DOHH2 (cell line): Measurements from ENCODE around the gene ANXA4.

Experiments used
- CTCF ChIP-seq: fragments of 200-600 bp; sonication (generic); IDR thresholded peaks from one replicate; pipeline ENCODE4 v1.5.1; 2014; ENCODE audit warnings: antibody characterized with exemption, mild to moderate bottlenecking, low read depth, low read length; ENCODE audit not compliant: poor library complexity, severe bottlenecking
- EZH2phosphoT487 ChIP-seq: fragments of 200-600 bp; sonication (generic); IDR thresholded peaks from 2 replicates; pipeline ENCODE4 v1.6.1; 2017; ENCODE audit warnings: borderline replicate concordance, mild to moderate bottlenecking, antibody characterized with exemption, low read length, moderate library complexity, mixed read lengths

DNA sequence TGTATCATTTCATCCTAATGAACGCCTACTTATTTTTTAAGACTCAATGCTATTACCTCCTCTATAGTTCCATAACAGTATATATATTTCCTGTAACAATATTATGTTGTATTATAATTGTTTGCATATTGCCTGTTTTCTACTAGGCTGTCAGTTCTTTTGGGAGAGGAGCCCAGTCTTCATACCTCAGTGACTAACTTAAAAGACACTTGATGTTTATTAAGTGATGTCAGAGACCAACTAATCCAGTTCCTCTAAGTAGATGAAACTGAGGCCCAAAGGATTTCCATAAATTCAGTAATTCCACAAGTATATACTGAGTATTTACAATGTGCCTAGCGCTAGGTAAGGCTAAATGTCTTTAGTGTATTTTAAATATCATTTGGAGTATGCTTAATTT lies 49.5 kb upstream of the ANXA4 start:
- no peak for TF ChIP-seq CTCF
- TF ChIP-seq EZH2phosphoT487 = no peak
